Measurements from ENCODE around the gene TPX2. TPM values are rescaled to one million over a fixed set of nuclear protein-coding genes. Genes with fewer than 3 reads are reported as not detected.

TPX2 gene
- total RNA-seq, 1 experiment from 2014 or later: 245 TPM

DNA sequence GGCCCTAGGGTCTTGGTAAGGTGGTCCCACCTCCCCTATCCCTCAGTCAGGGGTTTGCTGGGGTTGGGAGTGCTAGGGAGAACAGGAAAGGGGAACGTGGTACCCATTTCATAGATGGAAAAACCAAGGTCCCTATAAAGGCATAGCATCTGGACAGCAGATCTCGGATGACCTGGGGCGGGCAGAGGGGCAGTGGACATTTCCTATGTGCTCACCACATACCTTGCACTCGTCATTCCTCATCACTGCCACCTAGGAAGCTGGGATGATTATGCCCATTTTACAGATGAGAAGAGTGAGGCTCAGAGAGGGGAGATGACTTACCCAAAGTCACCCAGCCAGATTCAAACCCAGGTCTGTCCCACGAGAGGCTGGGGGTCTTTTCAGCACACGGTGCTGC is 92.1 kb downstream of the TPX2 start:
- no peak for DNase-seq (ENCODE audit: low spot score)

- DNase-seq (ENCODE audit: low spot score): no peak
Measured at GRCh38 chr20:31831771-31832306, 92.7 kb downstream of the TPX2 start.

DNA sequence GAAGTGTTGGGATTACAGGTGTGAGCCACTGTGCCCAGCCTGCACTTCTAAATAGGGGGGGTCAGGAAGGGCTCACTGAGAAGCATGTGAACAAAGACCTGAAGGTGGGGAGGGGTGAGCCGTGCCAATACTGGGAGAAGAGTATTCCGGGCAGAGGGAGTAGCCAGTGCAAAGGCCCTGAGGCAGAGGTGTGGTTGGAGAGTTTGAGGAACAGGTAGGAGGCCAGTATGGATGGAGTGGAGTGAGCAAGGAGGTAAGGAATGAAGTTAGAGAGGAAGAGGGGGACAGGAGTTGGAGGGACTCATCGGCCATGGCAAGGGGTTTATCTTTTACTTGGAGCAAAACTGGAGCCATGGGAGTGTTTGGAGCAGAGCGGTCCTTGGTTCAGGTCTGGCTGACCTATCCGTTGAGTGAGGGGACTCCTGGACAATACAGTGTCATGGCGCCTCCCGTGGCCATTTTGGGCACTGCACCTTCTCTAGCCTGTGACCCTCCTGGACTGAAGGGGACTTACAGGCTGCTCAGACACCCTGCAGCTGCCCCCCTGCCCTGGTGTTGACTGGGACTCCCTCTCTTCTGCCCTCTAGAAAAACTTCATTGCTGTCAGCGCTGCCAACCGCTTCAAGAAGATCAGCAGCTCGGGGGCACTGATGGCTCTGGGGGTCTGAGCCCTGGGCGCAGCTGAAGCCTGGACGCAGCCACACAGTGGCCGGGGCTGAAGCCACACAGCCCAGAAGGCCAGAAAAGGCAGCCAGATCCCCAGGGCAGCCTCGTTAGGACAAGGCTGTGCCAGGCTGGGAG is 94.2 kb downstream of the TPX2 start:
- DNase-seq (ENCODE audit: low spot score): peak; percentile 69

GRCh38 chr20:31833931-31834521 is 94.9 kb downstream of the TPX2 start:
- DNase-seq (ENCODE audit: low spot score): no peak

DNA sequence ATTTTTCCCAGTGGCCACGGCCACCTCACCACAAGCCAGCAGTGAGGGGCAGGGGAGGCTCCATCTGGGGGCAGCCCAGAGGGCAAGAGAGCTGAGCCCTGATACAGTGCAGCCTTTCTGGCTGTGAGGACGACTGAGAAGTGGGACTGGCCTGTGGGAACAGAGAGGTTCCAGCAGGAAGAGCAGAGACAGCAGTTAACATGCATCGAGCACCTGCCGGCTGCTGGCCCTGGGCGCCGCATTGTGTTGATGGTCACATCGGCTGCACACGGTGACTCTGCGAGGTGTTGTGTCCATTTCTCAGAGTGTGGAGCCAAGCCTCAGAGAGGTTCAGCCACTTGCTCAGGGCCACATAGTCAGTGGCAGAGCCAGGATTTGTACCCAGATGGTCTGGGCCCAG is 96.5 kb downstream of the TPX2 start:
- DNase-seq (ENCODE audit: low spot score): no peak

DNA sequence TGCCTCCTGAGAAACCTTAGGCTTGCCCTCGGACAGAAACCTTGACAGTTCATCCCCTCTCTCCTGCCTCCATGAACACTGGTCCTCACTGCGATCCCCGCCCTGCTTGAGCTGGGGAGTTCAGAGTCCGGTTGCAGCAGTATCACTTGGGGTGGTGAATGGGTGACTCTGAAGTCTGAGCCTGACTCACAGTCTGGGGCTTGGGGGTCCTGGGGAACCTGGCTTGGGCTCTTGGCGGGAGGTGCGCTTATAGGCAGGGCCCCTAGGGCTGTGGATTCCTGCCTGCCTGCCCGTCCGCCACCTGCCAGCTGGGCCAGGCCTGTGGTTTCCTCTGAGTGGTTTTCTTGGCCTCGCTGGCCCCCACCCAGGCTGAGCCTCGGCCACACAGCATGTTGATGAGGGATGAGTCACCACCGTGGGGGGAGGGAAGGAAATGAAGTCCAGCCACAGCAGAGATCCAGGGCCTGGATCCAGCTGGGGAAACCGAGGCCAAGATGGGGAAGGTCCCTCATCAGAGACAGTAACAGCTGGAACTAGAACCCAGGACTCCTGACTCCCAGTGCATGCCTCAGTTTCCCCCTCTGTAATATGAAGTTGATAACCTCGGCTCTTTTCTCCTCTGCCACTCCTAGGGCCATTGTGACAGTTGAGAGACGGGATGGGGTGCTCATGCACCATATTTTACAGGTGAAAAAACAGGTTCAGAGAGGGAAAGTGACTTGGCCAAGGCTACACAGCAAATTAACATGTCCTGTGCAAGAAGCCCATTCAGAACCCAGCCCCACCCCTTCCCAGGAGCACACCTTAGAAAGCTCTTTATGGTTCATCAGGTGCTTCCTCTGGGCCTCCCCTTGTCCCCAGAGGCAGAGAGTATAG is 97.1 kb downstream of the TPX2 start:
- DNase-seq (ENCODE audit: low spot score): peak; percentile 96

- DNase-seq (ENCODE audit: low spot score): peak; percentile 74
Measured at GRCh38 chr20:31836853-31837608, 97.9 kb downstream of the TPX2 start.

- DNase-seq (ENCODE audit: low spot score): peak; percentile 80
Measured at GRCh38 chr20:31837896-31838397, 98.9 kb downstream of the TPX2 start.

- DNase-seq (ENCODE audit: low spot score): no peak
Measured at GRCh38 chr20:31838646-31839292, 99.7 kb downstream of the TPX2 start.

DNA sequence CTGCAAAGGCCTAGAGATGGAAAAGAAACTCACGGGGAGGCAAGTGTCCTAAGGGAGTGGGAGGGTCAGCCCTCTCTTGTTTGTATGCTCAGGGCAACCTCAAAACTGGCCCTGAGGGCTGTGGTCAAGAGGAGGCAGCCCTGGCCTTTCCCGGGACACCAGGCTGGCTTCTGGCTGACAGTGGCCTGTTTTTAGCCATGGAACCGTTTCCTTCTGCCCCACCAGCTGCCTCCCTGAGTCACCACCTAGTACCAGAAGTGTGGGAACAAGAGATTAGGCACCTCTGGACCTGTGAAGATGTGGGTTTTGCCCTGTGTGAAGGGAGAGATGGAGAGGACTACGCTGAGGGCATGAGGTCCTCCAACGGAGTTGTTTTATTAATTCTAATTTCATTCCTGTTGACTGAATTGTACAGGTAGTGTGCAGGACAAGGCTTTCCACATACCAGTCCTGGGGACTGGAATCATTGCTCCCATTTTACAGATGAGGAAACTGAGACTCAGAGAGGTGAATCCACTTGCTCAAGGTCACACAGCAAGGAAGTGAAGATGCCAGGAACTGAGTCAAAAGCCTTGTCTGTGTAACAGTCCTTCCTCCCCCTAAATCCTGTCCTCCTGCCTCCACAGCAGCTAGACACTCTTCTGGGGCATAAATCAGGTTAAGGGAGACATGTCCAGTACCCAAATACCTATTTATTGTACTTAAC is 100.8 kb downstream of the TPX2 start:
- no peak for DNase-seq (ENCODE audit: low spot score)

GRCh38 chr20:31840906-31841816 is 102.1 kb downstream of the TPX2 start:
- no peak for DNase-seq (ENCODE audit: low spot score)

DNA sequence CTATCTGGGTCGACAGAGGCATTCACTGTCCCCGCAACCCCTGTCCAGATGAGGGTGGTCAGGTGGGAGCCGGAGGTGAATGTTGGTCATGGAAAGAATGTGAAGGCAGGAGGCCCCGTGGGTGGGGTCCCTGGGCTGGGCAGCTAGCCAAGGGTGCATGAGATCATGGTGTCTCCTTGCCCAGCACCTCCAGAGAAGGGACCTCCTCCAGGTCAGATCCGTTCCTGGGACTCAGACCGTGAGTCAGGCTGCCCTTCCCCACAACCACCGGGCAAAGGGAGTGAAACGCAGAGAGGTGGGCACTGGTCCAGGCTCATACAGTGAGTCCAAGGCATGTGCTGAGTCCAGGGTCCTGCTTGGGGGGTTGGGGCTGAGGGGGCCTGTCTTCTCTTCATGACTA is 102.8 kb downstream of the TPX2 start:
- peak; percentile 90 for DNase-seq (ENCODE audit: low spot score)

- peak; percentile 64 for DNase-seq (ENCODE audit: low spot score)
Measured at GRCh38 chr20:31842471-31843157, 103.5 kb downstream of the TPX2 start.

DNA sequence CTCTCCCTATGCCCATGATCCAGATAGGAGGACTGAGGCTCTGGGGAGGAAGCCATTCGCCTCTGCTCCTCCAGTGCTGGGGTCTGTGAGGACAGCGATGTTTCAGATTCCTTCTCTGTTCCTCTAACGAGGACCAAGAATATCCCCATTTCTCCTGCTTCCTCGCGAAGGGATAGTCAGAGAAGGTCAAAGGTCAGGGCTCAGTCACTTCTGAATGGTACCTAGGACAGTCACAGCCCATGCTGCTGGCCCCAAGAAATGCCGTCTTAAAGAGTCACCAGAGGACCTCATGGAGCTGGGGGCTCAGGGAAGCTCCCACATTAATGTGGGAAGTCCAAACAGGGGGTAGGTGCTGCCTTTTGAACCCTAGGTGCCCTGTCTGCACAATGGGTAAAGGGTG is 104.2 kb downstream of the TPX2 start:
- DNase-seq (ENCODE audit: low spot score): no peak

GRCh38 chr20:31843881-31844280 is 104.8 kb downstream of the TPX2 start:
- DNase-seq (ENCODE audit: low spot score): no peak

- no peak for DNase-seq (ENCODE audit: low spot score)
Measured at GRCh38 chr20:31844737-31845299, 105.7 kb downstream of the TPX2 start.

DNA sequence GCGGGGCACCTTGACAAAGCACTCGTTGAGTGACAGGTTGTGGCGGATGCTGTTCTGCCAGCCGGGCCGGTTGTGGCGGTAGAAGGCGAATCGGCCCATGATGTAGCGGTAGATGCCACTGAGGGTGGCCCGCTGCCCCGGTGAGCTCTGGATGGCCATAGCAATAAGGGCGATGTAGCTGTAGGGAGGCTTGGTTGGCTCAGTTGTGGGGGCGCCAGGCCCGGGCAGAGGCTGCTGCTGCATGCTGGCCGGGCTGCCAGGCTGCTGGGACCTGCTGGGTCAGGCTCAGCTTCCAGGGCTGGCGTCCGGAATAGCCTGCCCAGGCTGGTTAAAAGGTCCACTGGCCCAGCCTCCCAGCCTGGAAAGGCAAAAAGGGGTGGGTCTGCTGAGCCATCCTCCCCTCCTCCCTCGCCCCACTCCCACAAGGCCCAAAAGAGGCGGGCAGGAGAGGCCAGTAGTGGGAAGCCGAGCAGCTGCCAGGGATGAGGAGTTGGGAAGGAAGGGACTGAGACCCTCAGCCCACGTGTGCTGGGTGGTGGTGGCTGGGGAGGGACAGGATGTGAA is 106.3 kb downstream of the TPX2 start, which contains the start of gene FOXS1:
FOXS1 (minus strand) TSS at position 305 of the 564 bp plus-strand sequence; CDS start at position 243, 62 bp downstream.
- no peak for DNase-seq (ENCODE audit: low spot score)

GRCh38 chr20:31846793-31847138 is 107.7 kb downstream of the TPX2 start:
- DNase-seq (ENCODE audit: low spot score): no peak

Data from A172 (cell line).